ENCODE measurements around the gene FOXRED2. TPM values are rescaled to one million over a fixed set of nuclear protein-coding genes. Genes with fewer than 3 reads are reported as not detected.

FOXRED2 gene
- total RNA-seq, 1 donor from 2014 or later = 15.8 TPM

GRCh38 chr22:36471341-36471821 is 35.5 kb downstream of the FOXRED2 start:
- intact Hi-C loops (cut with micrococcal nuclease) = loop anchor here (2.0 kb wide), 1 partner anchor 139 kb away; no protein-coding TSS in a partner anchor

- intact Hi-C loops (cut with micrococcal nuclease) = loop anchor here (1.0 to 2.0 kb wide), 2 partner anchors 138 to 170 kb away; no protein-coding TSS in a partner anchor
These were observed 35.9 kb downstream of the FOXRED2 start for GRCh38 chr22:36470994-36471331.

GRCh38 chr22:36470162-36470993 is 36.5 kb downstream of the FOXRED2 start:
- intact Hi-C loops (cut with micrococcal nuclease) = loop anchor here (1.0 to 2.0 kb wide), 2 partner anchors 138 to 169 kb away; no protein-coding TSS in a partner anchor

- intact Hi-C loops (cut with micrococcal nuclease) = no loop called here
These were observed 37.6 kb downstream of the FOXRED2 start for GRCh38 chr22:36469094-36469710.

- intact Hi-C loops (cut with micrococcal nuclease) = no loop called here
These were observed 38.9 kb downstream of the FOXRED2 start for GRCh38 chr22:36467946-36468345.

- intact Hi-C loops (cut with micrococcal nuclease) = no loop called here
These were observed 39.6 kb downstream of the FOXRED2 start for GRCh38 chr22:36467042-36467810.

- intact Hi-C loops (cut with micrococcal nuclease) = no loop called here
These were observed 40.6 kb downstream of the FOXRED2 start for GRCh38 chr22:36466258-36466657.

GRCh38 chr22:36465232-36466021 is 41.4 kb downstream of the FOXRED2 start:
- intact Hi-C loops (cut with micrococcal nuclease) = no loop called here

- intact Hi-C loops (cut with micrococcal nuclease) = no loop called here
These were observed 42.1 kb downstream of the FOXRED2 start for GRCh38 chr22:36464715-36465231.

- intact Hi-C loops (cut with micrococcal nuclease) = no loop called here
These were observed 43.1 kb downstream of the FOXRED2 start for GRCh38 chr22:36463783-36464184.

- intact Hi-C loops (cut with micrococcal nuclease) = no loop called here
These were observed 44.9 kb downstream of the FOXRED2 start for GRCh38 chr22:36461665-36462649.

GRCh38 chr22:36460202-36460601 is 46.6 kb downstream of the FOXRED2 start:
- intact Hi-C loops (cut with micrococcal nuclease) = no loop called here

- intact Hi-C loops (cut with micrococcal nuclease) = no loop called here
These were observed 49.0 kb downstream of the FOXRED2 start for GRCh38 chr22:36457688-36458450.

- intact Hi-C loops (cut with micrococcal nuclease) = no loop called here
These were observed 50.4 kb downstream of the FOXRED2 start for GRCh38 chr22:36456464-36456845.

- intact Hi-C loops (cut with micrococcal nuclease) = loop anchor here (1.0 kb wide), 4 partner anchors 25 to 125 kb away; partner anchors contain the start of genes EIF3D and TXN2
These were observed 51.0 kb downstream of the FOXRED2 start for GRCh38 chr22:36455571-36456463.

- intact Hi-C loops (cut with micrococcal nuclease) = loop anchor here (1.0 to 5.0 kb wide), 5 partner anchors 26 to 124 kb away; partner anchors contain the start of genes EIF3D and TXN2
These were observed 51.8 kb downstream of the FOXRED2 start for GRCh38 chr22:36454916-36455570.

GRCh38 chr22:36453855-36454378 is 52.9 kb downstream of the FOXRED2 start:
- intact Hi-C loops (cut with micrococcal nuclease) = loop anchor here (5.0 kb wide), 1 partner anchor 47 kb away; no protein-coding TSS in a partner anchor
